A549 (cell line): ENCODE results near the gene ZNF219.

Source experiments
- HDAC2 ChIP-seq: fragments of 200-600 bp; sonication (generic); IDR thresholded peaks from 2 replicates; pipeline ENCODE4 v1.6.1; 2016
- JUN ChIP-seq, 2 experiments: fragments of >200 bp; sonication (Bioruptor Twin); formaldehyde crosslinking; IDR thresholded peaks; 2 replicates in 1 of 2; 3 replicates in 1 of 2; pipeline ENCODE4 v1.6.1; 2016 to 2017
- TF ChIP-seq, protein P1 (sequence below): fragments of >200 bp; sonication (Bioruptor Twin); formaldehyde crosslinking; IDR thresholded peaks from 3 replicates; pipeline ENCODE4 v1.5.1; 2016

DNA sequence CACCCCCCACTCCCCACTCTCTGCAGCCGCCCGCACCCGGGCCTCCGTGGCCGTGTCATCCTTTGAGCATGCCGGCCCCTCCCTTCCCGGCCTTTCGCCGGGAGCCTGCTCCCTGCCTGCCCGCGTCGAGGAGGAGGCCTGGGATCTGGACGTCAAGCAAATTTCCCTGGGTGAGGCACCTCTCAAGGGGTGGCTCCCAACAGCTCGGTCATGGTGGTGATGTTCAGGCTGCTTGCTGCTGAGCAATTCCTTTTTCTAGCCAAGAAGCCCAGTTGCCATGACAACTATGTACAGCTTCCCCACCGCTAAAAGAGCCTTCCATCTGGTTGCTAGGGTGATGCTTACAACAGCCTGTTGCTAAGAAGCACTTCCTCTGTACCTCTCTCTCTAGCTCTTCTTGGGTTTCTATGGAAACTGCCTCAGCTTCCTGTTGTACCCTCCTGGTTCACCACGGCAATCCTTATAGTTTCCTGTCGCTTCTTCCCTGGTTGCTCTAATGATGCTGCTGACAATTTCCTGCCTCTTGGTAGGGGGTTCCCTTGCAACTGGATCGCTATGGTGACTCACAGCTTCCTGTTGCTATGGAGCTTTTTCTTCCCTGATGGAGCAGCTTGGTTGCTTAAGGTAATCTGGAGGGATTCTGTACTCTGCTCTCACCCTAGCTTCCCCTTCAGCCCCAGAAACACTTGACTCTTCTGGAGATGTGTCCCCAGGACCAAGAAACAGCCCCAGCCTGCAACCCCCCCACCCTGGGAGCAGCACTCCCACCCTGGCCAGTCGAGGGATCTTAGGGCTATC lies 11.0 kb downstream of the ZNF219 start:
- TF ChIP-seq JUN (IDR thresholded peaks at IDR 0.05), result no peak
- no peak for TF ChIP-seq HDAC2
- TF ChIP-seq, protein P1, sequence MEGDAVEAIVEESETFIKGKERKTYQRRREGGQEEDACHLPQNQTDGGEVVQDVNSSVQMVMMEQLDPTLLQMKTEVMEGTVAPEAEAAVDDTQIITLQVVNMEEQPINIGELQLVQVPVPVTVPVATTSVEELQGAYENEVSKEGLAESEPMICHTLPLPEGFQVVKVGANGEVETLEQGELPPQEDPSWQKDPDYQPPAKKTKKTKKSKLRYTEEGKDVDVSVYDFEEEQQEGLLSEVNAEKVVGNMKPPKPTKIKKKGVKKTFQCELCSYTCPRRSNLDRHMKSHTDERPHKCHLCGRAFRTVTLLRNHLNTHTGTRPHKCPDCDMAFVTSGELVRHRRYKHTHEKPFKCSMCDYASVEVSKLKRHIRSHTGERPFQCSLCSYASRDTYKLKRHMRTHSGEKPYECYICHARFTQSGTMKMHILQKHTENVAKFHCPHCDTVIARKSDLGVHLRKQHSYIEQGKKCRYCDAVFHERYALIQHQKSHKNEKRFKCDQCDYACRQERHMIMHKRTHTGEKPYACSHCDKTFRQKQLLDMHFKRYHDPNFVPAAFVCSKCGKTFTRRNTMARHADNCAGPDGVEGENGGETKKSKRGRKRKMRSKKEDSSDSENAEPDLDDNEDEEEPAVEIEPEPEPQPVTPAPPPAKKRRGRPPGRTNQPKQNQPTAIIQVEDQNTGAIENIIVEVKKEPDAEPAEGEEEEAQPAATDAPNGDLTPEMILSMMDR, result no peak
